Psoas muscle (tissue), 8 donors: Measurements from ENCODE around the gene RIPOR2. TPM values are rescaled to one million over a fixed set of nuclear protein-coding genes. Genes with fewer than 3 reads are reported as not detected.

Experiments used
- ATAC-seq, 4 donors: fragments of 200-7000 bp; cut with Tn5 transposase; one replicate each; pipeline ENCODE4 v1.9.1; 2020; ENCODE audit warnings: moderate library complexity in 3 of 4, mild to moderate bottlenecking in 2 of 4
- DNase-seq, 2 donors: peaks; one replicate each; pipeline ENCODE4 v3.0.0-alpha.2; 2020
- H3K27ac ChIP-seq: fragments of 200-600 bp; one replicate; pipeline ENCODE4 v1.8.0; 2022
- H3K27me3 ChIP-seq, 3 donors: fragments of 200-600 bp in 1 of 3; one replicate each; pipeline versions ENCODE4 v1.6.1 to v1.8.0; 2013 to 2022; ENCODE audit warnings: low read length in 2 of 3, mild to moderate bottlenecking in 2 of 3, moderate library complexity in 1 of 3; ENCODE audit not compliant: insufficient read depth in 3 of 3
- H3K36me3 ChIP-seq, 2 donors: fragments of 200-600 bp in 1 of 2; one replicate each; pipeline versions ENCODE4 v1.6.1 to v1.8.0; 2013 to 2022; ENCODE audit warnings: low read depth in 1 of 2, mild to moderate bottlenecking in 1 of 2, moderate library complexity in 1 of 2; ENCODE audit not compliant: insufficient read depth in 1 of 2
- H3K4me1 ChIP-seq: fragments of 200-600 bp; one replicate; pipeline ENCODE4 v1.8.0; 2022
- H3K4me3 ChIP-seq: fragments of 200-600 bp; one replicate; pipeline ENCODE4 v1.8.0; 2022; ENCODE audit warnings: mild to moderate bottlenecking
- H3K9me3 ChIP-seq: fragments of 200-600 bp; one replicate; pipeline ENCODE4 v1.8.0; 2022
- CTCF ChIP-seq: fragments of 200-600 bp; IDR thresholded peaks from one replicate; pipeline ENCODE4 v1.8.0; 2022; ENCODE audit warnings: antibody characterized with exemption
- WGBS, 3 donors: extraction: QIAGEN DNeasy Blood & Tissue Kit; methylation state at CpG; one replicate each; pipeline versions ENCODE4 v1.1.6 to v1.1.7; 2013; 5-methylcytosine and 5-hydroxymethylcytosine counted together
- intact Hi-C, 2 donors: fragments of 100-400 bp; cut with DNase I; formaldehyde crosslinking; loops; one replicate each; pipeline versions ENCODE4 v1.11.0 to v1.14.2; 2022
- polyA plus RNA-seq, 3 donors: library from polyadenylated mRNA; stranded (reverse); fragments of 200-250 nt; gene quantifications; one replicate each; pipeline ENCODE4 v1.2.3, GENCODE V29; 2013
- total RNA-seq, 4 donors: library from RNA; stranded (reverse); fragmentation: NEBNext Ultra II Directional in 2 of 4; extraction: Animal tissue kit (Norgen Biotek cat#: 25700) in 2 of 4; gene quantifications; one replicate each; pipeline versions ENCODE4 v1.2.1 to v1.2.4, GENCODE V29; 2021 to 2023
- donor health status: healthy with polysubstance abuse.
- donor health status: DM: no; HTN: no; CAD: no; lungs with moderate emphysema.
- donor health status: Bipolar disorder and iron deficiency.
- donor health status: healthy.
- donor health status: DM: yes; HTN: yes; CAD: no.
- donor health status: DM: no; HTN: no; CAD: no.
- donor health status: DM: no; HTN: no; CAD: no.
- donor health status: DM: yes; HTN: yes; CAD: no.

RIPOR2 gene
- total and polyA plus RNA-seq, 7 donors = 1.3 to 13.2 (median 7.1) TPM

GRCh38 chr6:24957199-24957598 lies 21.4 kb upstream of the RIPOR2 start:
- H3K27me3 ChIP-seq = no peaks in the 10 kb centered on the region

GRCh38 chr6:24953726-24954125 lies 18.0 kb upstream of the RIPOR2 start:
- TF ChIP-seq CTCF = no peak
- intact Hi-C loops = no loop called here
- no peak overlapping the region for H3K4me3 ChIP-seq
- H3K4me1 ChIP-seq = no peaks in the 10 kb centered on the region
- no peaks in the 10 kb centered on the region for H3K9me3 ChIP-seq
- no peak overlapping the region for H3K27ac ChIP-seq
- no peaks in the 10 kb centered on the region for H3K27me3 ChIP-seq
- WGBS, 3 donors = 88 to 94% (median 94%) methylated on average over 3 of the region's 3 CpGs
- DNase-seq (no peak), ATAC-seq (no peak)
- H3K36me3 ChIP-seq = no peaks in the 10 kb centered on the region

More at GRCh38 chr6:24957199-24957598, 21.4 kb upstream of the RIPOR2 start:
- Histone ChIP-seq H3K27ac (no peak overlapping the region), H3K9me3 (no peaks in the 10 kb centered on the region), H3K4me1 (no peaks in the 10 kb centered on the region), H3K4me3 (no peak overlapping the region), H3K36me3 (no peaks in the 10 kb centered on the region)
- WGBS, 3 donors = 83 to 92% (median 84%) methylated on average over 3 of the region's 3 CpGs
- no peak for TF ChIP-seq CTCF
- DNase-seq = no peak
- ATAC-seq = no peak
- intact Hi-C loops = no loop called here

GRCh38 chr6:24951811-24952299 lies 16.1 kb upstream of the RIPOR2 start:
- WGBS, 3 donors = 83 to 97% (median 85%) methylated on average over 5 of the region's 5 CpGs
- Histone ChIP-seq H3K9me3 (no peaks in the 10 kb centered on the region), H3K36me3 (no peaks in the 10 kb centered on the region), H3K4me3 (no peak overlapping the region), H3K27ac (no peak overlapping the region), H3K27me3 (no peaks in the 10 kb centered on the region), H3K4me1 (no peaks in the 10 kb centered on the region)
- ATAC-seq (peak in 1 of 4 donors; percentile 26), DNase-seq (no peak)
- TF ChIP-seq CTCF = no peak
- intact Hi-C loops = no loop called here

GRCh38 chr6:24950218-24950941 lies 14.6 kb upstream of the RIPOR2 start:
- ATAC-seq = no peak
- intact Hi-C loops = no loop called here
- H3K4me1 ChIP-seq = no peaks in the 10 kb centered on the region

More at GRCh38 chr6:24950218-24950941, 14.6 kb upstream of the RIPOR2 start:
- no peak for TF ChIP-seq CTCF
- H3K27ac ChIP-seq = no peak overlapping the region
- WGBS, 3 donors = 77 to 87% (median 85%) methylated on average over 3 of the region's 3 CpGs
- H3K9me3 ChIP-seq = peaks cover 5% of the 10 kb centered on the region
- H3K4me3 ChIP-seq = no peak overlapping the region
- H3K36me3 ChIP-seq = no peaks in the 10 kb centered on the region
- DNase-seq = no peak
- no peaks in the 10 kb centered on the region for H3K27me3 ChIP-seq
